ENCODE data around the gene NCOA7.
A peak's percentile ranks its signal among the peaks of the same experiment; 100 is the strongest.
"Not testable (repeated sequence)": the region's sequence is repeated elsewhere in the genome, so short reads cannot be mapped to it uniquely, and the experiment has no call there.

NCOA7 gene

DNA sequence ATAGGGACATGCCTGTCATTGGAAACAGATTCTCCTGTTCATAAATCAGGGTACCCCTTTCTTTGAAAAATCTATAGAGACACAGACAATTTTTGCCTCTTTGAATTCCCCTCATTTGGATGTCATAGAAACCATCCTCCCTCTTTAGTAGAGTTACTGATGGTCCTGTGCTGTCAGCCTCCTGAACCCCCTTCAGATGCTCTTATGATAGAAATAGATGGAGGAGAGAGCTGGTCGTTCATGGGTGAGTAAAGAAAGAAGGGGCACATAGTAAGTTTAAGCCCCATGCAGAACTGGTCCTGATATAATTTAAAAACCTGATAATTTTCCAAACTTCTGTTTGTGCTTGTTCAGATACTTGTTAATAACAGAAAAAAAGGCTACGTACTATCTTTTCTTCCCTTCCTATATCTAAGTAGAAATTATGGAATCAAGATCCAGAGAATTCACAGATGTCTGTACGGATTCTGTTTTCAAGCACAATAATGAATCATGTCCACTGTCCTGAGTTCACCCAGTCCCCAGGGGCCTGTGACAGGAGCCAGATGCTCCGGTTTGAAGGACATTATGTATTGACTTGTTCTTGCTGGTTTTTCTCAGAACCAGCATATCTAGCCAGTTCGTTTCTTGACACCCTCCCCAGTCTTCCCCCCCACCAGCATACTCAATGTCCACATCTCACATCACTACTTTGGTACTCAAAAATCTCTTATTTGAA, 78.1 kb downstream of the NCOA7 start:
- DNase-seq: no peak

DNA sequence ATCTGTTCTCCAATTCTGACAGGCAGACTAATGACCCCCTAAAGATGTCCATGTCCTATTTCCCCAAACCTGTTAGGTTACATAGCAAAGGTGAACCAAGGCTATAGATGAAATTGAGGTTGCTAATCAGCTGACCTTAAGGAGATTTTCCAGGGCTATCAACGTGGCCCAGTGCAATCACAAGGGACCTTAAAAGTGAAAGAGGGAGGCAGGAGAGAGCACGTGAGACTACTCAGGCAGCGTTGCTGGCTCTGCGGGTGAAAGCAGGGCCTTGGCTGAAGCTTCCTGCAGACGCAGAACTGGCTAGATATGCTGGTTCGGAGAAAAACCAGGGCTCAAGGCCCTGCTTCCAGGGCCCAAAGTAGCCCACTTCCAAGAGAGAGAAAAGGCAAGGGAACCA, 78.7 kb downstream of the NCOA7 start:
- DNase-seq: no peak

DNA sequence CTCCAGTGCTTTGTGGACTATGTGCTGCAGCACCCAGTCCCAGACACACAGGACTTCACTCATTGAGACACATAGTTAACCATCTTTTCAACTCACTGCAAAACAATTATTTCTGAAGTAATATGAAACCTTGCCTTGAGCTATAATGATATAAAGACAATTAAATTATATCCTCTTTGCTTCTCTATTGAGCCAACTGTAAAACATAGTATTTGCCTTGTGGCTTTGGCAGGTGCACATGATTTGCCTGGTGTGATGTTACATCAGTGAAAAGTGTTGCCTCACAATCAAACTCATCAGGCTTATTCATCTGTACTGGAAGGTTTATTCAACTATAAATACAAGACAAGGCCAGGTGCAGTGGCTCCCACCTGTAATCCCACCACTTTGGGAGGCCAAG, 80.6 kb downstream of the NCOA7 start:
- no peak for DNase-seq

DNA sequence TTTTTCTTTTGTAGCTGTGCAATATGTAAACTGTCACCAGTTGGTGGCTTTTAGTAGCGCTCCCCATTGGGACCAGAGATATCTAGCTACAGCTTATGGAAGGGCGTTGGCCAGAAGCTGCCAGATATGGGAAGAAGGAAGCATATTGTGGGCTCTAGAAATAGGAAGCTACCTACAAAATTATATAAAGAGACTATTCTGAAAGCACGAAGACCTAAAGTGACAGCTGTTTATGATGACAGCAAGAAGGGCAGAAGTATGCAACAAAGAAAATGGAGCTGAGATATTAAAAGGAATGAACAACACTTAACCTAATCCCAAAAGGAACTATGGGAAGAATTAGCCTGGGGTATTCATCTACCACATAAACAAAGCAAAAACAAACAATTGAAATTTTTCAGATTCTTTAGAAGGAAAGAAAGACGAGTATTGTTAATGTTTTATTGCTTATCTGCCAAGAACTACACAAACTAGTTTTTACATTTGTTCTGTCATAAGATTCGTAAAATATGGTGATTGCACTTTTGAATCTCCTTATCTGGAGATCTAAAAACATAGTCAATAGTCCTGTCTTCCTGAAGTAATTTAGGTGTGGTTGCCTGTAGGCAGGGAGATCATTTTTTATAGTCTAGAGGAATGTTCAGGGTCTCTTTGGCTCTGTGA, 81.6 kb downstream of the NCOA7 start:
- DNase-seq: peak; percentile 22

DNA sequence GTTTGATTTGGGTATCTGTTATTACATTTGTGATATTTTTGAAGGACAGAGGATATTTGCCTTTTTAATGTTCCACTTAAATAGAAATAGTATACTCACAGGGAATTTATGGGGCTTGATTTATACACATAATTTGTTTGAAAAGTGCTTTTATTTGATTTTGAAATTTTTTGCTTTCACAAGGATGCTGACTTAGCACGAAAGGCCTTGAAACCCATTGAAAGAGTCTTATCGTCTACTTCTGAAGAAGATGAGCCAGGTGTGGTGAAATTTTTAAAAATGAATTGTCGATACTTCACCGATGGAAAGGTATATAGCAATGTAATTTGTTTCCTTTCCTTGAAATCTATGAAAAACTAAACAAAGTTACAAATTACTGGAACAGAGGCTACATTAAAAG, 91.5 kb downstream of the NCOA7 start:
- no peak for DNase-seq

DNA sequence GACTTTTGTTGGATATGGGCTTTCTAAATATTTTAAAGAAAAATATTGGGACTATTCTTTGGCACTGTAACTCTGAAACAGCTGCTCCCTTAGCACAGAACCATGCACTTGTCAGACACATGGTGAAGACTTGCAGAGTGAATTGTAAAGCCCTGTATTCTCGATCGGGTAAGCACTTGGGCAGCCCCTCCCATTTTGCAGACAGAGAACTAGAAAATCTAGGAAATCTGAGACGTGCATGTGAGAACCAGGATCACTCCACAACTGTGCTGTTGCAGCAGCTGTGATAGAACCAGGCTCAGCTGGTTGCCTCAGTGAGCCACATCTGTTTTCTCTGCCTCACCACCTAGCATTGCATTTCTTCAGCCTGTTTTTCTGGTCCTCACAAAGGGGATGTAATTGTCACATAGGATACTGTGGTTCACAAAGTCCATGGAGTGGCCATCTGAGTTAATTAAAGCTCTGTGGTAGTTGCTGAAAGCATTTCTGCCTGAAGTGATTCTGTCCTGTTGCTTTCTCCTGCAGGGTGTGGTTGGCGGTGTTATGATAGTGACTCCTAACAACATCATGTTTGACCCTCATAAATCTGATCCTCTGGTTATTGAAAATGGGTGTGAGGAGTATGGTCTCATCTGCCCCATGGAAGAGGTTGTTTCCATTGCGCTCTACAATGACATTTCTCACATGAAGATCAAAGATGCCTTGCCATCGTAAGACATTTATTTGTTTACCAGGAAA, 94.0 kb downstream of the NCOA7 start:
- DNase-seq: no peak

DNA sequence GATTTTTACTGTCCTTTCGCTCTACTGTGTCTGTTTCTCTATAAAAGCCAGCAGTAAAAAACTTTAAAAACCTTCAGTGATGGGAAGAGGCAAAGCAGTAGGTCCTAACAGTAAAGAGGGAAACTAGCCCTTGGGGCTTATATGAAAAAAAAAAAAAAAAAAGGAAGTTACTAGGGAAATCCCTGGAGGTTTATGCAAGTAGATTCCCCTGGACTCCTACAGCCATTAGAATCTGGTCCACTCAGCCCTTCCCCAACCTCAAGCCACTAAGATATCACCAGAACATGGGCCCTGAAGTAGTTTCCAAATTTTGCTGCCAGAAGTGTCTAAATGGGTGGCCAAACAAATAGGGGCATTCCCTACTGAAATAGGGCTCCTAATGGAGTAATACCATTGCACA, 95.3 kb downstream of the NCOA7 start:
- no peak for DNase-seq

DNA sequence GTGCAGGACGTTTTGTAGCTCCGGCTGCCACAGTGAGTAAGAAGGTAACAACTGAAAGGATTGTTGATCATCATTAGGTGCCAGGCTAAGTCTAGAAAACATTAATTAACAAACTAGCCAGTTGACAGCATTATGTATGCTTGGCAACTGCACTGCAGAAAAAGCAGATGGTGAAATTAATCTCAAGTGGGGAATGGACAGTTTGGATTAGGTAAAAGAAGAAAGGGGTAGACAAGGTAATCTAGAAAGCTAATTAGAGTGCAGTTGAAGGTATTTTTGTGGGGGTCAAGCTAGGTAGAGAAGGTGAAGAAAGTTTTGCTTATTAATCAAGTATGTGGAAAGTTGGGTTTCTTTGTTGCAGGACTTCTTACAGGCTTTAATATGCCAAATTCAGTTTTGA, 96.2 kb downstream of the NCOA7 start:
- no peak for DNase-seq

DNA sequence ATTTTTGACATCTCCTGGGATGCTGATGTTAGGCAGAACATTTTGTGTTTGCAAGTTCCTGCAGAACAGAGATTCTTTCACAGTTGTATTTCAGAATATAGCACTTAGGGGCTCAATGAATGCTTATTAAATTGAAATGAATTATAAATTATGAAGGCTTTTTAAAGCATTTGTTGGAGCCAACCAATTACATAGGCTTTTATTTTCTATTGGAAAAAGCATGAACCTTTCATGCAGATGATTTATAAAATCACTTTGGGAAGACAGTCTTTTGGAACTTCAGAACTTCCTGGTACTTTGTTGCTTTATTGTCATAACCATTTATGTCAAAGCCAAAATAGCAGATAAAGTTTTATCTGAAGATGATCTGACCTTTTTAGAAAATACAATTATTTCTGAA, 96.6 kb downstream of the NCOA7 start:
- no peak for DNase-seq

DNA sequence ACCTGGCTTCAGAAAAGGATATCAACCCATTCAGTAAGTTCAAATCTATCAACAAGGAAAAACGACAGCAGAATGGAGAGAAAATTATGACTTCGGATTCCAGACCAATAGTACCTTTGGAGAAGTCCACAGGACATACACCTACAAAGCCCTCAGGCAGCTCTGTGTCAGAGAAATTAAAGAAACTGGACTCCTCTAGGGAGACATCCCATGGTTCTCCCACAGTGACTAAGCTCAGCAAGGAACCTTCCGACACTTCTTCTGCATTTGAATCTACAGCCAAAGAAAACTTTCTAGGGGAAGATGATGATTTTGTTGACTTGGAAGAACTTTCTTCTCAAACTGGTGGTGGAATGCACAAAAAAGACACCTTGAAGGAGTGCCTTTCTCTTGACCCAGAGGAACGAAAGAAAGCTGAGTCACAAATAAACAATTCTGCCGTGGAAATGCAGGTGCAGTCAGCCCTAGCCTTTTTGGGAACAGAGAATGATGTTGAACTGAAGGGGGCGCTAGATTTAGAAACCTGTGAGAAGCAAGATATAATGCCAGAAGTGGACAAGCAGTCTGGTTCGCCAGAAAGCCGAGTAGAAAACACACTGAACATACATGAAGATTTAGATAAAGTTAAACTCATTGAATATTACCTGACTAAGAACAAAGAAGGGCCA, 98.4 kb downstream of the NCOA7 start:
- peak; percentile 8 for DNase-seq

DNA sequence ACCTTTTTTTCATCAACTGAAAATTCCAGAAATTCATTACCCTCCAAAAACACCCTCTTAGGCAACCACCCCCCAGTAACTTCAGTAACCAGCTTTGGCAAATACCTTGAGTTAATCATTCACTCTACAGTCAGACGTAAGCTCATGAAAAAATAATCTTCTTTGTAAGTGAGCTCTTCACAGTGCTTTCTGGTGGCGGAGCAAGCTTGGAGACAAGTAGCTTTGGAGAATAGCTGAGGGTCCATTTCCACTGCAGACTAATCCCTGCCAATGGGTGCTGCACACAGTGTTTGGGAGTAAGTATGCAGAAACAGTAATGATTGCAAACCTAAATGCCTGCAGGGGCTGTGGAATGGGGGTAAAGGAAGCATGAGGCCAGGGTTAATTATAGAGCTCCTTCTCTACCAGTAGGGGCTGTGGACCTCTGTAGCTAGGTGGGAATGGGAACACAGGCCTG, 109.0 kb downstream of the NCOA7 start:
- DNase-seq: no peak

DNA sequence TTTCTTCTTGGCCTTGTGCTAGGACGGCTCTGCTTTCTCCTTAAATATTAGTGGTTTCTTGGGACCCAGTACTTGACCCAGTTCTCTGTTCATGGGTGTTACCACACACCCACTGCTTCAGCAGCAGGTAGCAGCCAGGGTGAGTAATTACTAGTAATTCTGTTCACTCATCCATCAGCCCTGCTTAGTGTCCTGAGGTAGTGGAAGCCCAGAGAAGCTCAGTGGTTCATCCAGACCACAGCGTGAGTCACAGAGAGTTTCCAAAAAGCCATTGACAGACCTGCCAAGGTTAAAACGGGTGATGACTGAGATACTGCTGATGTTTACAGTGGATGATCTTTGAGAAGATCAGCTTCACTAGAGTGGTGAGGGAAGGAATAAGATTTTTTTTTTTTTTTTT, 114.1 kb downstream of the NCOA7 start:
- DNase-seq: peak; percentile 6

DNA sequence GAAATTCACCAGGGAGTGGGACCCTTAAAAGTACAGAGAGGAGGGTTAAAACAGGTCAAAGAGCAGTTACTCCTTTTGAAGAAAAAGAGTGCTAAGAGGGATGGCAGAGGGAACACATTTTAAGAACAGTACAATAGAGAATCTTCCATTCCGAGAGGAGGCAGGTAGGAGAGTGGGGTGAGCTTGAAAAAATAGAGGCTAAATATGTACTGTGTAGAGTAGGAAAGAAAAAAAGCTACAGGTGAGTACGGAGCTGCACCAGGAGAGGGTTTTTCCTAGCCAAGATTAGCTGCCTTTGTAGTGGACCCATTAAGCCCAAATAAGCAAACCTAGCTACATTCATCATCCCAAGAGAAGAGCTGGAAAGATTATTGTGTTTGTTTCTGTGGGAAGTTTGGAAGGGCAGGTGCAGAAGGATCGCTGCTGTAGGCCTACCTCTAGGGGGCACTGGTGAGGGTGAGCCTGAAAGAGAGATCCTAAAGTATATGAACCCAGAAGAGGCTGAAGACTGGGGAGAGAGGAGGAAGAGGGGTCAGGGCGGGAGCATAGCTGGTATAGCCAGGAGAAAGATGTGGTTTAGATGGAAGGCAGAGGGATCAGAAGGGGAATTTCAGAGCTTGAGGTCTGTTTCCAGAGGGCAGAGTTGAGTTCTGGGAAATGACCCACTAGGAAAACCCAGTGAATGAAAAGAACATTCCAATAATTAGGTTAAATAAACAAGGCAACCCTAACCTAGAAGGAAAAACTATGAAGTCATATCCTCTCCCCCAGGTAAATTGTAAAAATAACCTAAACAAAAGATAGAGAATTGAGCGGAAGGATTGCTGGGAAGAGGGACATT, 115.6 kb downstream of the NCOA7 start:
- DNase-seq: peak; percentile 21

DNA sequence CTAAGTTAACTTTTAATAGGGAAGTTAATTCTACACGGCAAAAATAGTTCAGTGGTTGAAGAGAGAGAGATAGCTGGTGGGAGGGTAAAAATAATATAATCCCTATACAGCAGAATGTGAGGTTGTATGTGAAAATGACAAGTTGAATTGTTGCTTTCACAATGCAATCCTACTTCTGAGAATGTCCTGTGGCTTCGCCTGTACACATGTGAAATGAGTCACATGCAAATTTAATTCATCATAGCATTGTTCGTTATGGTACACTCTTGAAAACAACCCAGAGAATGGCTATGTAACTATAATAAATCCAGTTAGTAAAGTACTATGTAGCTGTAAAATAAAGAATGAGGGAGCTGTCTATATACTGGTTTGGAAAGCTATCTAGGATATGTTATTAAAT, 119.8 kb downstream of the NCOA7 start:
- DNase-seq: no peak

DNA sequence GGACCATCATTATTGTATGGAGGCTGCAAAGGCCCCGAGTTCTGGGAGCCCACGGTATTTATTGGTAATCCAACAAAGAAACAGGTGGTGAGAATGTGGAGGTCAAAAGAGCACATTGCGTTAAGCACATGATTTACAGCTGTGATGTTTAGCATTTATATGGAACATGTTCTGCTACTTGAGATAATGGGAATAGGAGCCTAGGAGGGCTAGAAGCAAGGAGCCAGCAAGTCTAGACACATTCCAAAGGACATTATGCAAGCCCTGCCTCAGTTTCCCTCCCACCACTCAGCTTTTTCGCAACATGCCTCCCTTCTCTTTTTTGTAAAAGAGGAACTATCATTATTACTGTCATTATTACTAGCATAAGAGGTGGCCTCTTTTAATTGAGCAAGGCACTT, 120.3 kb downstream of the NCOA7 start:
- not testable (repeated sequence) for DNase-seq

DNA sequence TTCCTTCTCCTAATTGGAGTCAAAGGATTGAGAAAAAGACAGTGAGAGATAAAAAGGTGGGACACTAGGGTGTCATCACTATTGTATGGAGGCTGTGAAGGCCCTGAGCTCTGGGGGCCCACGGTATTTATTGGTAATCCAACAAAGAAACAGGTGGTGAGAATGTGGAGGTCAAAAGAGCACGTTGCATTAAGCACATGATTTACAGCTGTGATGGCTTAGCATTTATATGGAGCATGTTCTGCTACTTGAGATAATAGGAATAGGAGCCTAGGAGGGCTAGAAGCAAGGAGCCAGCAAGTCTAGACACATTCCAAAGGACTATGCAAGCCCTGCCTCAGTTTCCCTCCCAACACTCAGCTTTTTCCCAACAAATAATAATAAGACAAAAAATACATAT, 121.7 kb downstream of the NCOA7 start:
- DNase-seq: not testable (repeated sequence)

DNA sequence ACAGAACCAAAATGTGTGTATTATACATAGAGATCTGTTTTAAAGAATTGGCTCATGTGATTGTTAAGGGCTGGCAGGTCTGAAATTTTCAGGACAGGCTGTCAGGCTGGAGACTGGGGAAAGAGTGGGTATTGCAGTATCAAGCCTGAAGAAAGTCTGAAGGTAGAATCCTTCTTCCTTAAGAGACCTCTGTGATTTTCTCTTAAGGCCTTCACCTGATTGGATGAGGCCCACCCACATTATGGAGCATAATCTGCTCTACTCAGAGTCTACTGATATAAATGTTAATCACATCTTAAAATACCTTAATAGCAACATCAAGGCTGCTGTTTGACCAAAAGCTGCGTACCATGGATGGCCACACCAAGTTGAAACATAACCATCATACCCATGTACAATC, 122.4 kb downstream of the NCOA7 start:
- DNase-seq: no peak

DNA sequence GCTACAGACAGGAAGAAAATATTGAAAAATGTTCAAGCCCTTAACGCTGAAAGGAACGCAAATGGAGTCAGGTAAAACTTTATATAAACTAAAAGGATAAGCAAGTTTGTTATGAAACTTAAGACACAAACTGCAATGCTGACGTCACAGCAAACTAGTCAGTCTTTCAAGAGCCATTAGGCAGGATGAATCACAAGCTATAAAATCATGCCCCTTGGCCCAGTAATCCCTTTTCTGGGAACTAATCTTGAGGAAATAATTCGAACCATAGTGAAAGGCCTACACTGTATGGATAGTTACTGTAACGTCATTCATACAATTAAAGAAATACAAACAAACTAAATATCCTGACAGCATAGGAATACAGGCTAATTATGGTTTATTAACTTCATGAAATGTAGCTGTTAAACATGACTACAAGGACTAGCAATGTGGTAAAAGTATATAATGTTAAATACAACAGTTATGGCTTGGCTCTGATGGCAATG, 123.1 kb downstream of the NCOA7 start:
- peak; percentile 59 for DNase-seq

DNA sequence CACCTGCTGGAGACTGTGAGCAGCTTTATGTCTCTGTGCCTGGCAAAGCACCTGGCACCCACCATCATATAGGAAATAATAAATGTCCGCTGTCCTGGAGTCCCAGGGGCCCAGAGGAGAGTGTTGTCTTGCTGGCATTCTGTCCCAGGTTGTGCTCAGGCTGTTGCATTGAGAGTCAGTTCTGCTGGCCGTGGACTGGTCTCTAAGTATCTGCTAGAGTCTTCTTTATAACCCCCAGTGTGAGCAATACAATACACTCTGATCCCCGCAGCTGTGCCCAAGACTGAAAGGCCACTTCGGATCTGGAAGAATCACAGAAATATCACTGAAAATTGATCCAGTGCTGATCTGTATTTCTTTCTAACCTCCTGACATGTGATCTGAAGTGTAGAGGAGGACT, 127.5 kb downstream of the NCOA7 start:
- no peak for DNase-seq

DNA sequence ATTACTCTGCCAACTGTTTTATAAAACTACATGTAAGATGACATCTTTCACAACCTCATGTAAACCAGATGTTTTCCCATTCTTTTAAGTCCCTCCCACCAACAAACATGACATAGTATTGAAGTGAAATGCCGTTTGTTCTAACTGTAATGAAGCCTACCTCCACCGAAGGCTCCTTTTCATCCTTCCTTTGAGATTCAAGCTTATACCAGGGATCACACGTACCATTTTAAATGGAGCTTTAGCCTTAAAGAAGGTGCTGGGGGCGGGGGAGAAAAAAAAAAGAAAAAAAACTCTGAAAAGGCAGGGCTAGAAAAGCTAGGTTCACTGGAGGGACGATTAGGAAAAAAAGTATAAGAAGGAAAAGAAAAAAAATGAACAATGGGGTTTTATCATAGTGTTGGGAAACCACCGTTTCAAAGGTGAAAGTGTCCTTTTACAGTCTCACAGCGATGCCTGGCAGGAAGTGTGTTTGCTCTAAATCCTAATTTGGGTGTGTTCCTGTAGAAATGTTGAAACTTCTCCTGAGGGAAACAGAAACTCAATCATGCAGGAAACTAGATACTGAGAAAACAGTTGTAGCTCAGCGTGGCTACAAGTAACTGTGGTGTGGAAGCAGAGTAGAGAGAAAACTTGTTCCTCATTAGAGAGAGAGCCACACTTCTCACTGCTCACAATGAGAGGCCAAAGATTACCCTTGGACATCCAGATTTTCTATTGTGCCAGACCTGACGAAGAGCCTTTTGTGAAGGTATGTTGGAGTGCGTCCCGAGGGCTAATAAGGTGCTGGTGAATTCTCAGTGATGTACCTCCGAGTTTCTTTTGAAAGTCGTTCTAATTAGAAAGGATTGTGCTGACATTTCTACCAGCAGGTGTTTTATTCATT, 128.2 kb downstream of the NCOA7 start:
- DNase-seq: peak; percentile 57

DNA sequence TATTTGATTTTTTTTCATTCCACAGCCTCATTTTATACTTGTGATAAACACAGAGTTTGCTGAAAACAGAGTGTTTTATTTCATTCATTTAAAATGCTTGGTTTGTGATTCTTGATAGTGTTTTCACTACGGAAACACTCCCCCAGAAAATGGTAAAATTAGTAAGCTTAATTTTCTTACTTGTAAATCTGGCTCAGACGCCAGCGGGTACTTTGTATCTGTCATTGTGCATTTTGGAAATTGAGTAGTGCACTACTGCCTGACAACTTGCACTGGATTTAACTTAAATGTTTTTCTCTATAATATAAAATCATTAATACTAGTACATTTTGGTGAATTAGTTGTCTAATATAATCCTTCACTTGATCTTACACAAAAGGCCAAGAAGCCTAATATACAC, 128.9 kb downstream of the NCOA7 start:
- DNase-seq: no peak

Data from fibroblast of skin of scalp (primary cell).